Measurements from ENCODE around the gene FANCD2.
"Not testable (repeated sequence)": the region's sequence is repeated elsewhere in the genome, so short reads cannot be mapped to it uniquely, and the experiment has no call there.

The FANCD2 gene

DNA sequence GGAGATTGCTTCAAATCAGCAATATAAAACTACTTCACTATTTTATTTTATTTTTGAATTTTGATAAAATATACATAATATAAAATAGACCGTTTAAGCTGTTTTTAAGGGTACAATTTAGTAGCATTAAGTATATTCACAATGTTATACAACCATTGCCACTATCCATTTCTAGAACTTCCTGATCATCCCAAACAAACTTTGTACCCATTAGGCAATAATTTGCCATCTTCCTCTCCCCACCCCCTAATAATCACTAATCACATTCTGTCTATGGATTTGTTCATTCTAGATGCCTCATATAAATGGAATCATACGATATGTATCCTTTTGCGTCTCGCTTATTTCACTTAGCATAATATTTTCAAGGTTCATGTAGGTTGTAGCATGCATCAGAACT, 28.9 kb downstream of the FANCD2 start:
- no peak overlapping the region for H3K4me3 ChIP-seq (ENCODE audit: extremely low read depth, insufficient read depth, low read length, poor library complexity, severe bottlenecking)
- WGBS, 2 experiments (ENCODE audit: insufficient coverage in 2 of 2) = 100% methylated on average over 1 of the region's 4 CpGs; no CpG with 5 or more reads in 1 of the 2 experiments
- no peak overlapping the region for H3K27ac ChIP-seq (ENCODE audit: low read depth, low read length, severe bottlenecking)
- H3K4me1 ChIP-seq (ENCODE audit: control insufficient read depth, insufficient read depth, low read length, poor library complexity, severe bottlenecking) = no peaks in the 10 kb centered on the region
- H3K36me3 ChIP-seq (ENCODE audit: control insufficient read depth, insufficient read depth, low read length) = peaks cover 35% of the 10 kb centered on the region
- no peaks in the 10 kb centered on the region for H3K9me3 ChIP-seq (ENCODE audit: control insufficient read depth, low read length)

- H3K4me1 ChIP-seq (ENCODE audit: control insufficient read depth, insufficient read depth, low read length, poor library complexity, severe bottlenecking); H3K9me3 ChIP-seq (ENCODE audit: control insufficient read depth, low read length); H3K27ac ChIP-seq (ENCODE audit: low read depth, low read length, severe bottlenecking); H3K4me3 ChIP-seq (ENCODE audit: extremely low read depth, insufficient read depth, low read length, poor library complexity, severe bottlenecking): not testable (repeated sequence)
- peaks cover 56% of the 10 kb centered on the region for H3K36me3 ChIP-seq (ENCODE audit: control insufficient read depth, insufficient read depth, low read length)
- WGBS, 2 experiments (ENCODE audit: insufficient coverage in 2 of 2) = 100% methylated on average over 5 of the region's 33 CpGs; no CpG with 5 or more reads in 1 of the 2 experiments
Observed at GRCh38 chr3:10070077-10070476, 43.8 kb downstream of the FANCD2 start.

DNA sequence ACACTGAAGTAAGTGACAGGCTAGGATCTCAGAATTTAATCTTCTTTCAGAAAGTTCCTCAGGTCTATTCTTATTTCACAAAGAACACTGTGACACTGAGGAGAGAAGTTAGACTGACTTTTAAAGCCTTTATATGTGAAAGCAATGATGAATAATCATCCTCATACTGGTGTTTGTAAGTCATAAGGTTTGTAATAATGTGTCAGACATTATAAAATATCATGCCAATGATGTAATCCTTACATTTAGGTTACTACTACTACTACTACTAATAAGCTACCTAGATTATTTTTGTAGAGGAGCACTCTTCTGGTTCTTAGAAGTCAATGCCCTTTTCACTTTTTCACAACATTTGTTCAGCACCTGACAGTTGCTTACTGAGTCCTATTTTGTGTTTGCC, 48.4 kb downstream of the FANCD2 start:
- H3K4me3 ChIP-seq (ENCODE audit: extremely low read depth, insufficient read depth, low read length, poor library complexity, severe bottlenecking) = no peak overlapping the region
- no peaks in the 10 kb centered on the region for H3K9me3 ChIP-seq (ENCODE audit: control insufficient read depth, low read length)
- peaks cover 61% of the 10 kb centered on the region for H3K36me3 ChIP-seq (ENCODE audit: control insufficient read depth, insufficient read depth, low read length)
- H3K4me1 ChIP-seq (ENCODE audit: control insufficient read depth, insufficient read depth, low read length, poor library complexity, severe bottlenecking) = no peaks in the 10 kb centered on the region
- no peak overlapping the region for H3K27ac ChIP-seq (ENCODE audit: low read depth, low read length, severe bottlenecking)

- no peak overlapping the region for H3K4me3 ChIP-seq (ENCODE audit: extremely low read depth, insufficient read depth, low read length, poor library complexity, severe bottlenecking)
- H3K36me3 ChIP-seq (ENCODE audit: control insufficient read depth, insufficient read depth, low read length) = peaks cover 84% of the 10 kb centered on the region
- H3K4me1 ChIP-seq (ENCODE audit: control insufficient read depth, insufficient read depth, low read length, poor library complexity, severe bottlenecking) = no peaks in the 10 kb centered on the region
- H3K9me3 ChIP-seq (ENCODE audit: control insufficient read depth, low read length) = no peaks in the 10 kb centered on the region
- H3K27ac ChIP-seq (ENCODE audit: low read depth, low read length, severe bottlenecking) = no peak overlapping the region
- WGBS, 2 experiments (ENCODE audit: insufficient coverage in 2 of 2) = 92 to 95% methylated on average over 2 to 3 of the region's 4 CpGs
Observed at GRCh38 chr3:10081871-10082270, 55.6 kb downstream of the FANCD2 start.

GRCh38 chr3:10085738-10086137, 59.5 kb downstream of the FANCD2 start:
- no peaks in the 10 kb centered on the region for H3K4me1 ChIP-seq (ENCODE audit: control insufficient read depth, insufficient read depth, low read length, poor library complexity, severe bottlenecking)
- peaks cover 86% of the 10 kb centered on the region for H3K36me3 ChIP-seq (ENCODE audit: control insufficient read depth, insufficient read depth, low read length)
- WGBS, 2 experiments (ENCODE audit: insufficient coverage in 2 of 2) = 86 to 100% methylated on average over 1 of the region's 1 CpG
- no peak overlapping the region for H3K4me3 ChIP-seq (ENCODE audit: extremely low read depth, insufficient read depth, low read length, poor library complexity, severe bottlenecking)
- no peak overlapping the region for H3K27ac ChIP-seq (ENCODE audit: low read depth, low read length, severe bottlenecking)
- H3K9me3 ChIP-seq (ENCODE audit: control insufficient read depth, low read length) = no peaks in the 10 kb centered on the region

- H3K9me3 ChIP-seq (ENCODE audit: control insufficient read depth, low read length) = no peaks in the 10 kb centered on the region
- H3K27ac ChIP-seq (ENCODE audit: low read depth, low read length, severe bottlenecking) = no peak overlapping the region
- H3K4me1 ChIP-seq (ENCODE audit: control insufficient read depth, insufficient read depth, low read length, poor library complexity, severe bottlenecking) = no peaks in the 10 kb centered on the region
- no peak overlapping the region for H3K4me3 ChIP-seq (ENCODE audit: extremely low read depth, insufficient read depth, low read length, poor library complexity, severe bottlenecking)
- 97 to 100% methylated on average over 3 to 4 of the region's 4 CpGs for WGBS, 2 experiments (ENCODE audit: insufficient coverage in 2 of 2)
- H3K36me3 ChIP-seq (ENCODE audit: control insufficient read depth, insufficient read depth, low read length) = peaks cover 79% of the 10 kb centered on the region
Observed at GRCh38 chr3:10088256-10088655, 62.0 kb downstream of the FANCD2 start.

DNA sequence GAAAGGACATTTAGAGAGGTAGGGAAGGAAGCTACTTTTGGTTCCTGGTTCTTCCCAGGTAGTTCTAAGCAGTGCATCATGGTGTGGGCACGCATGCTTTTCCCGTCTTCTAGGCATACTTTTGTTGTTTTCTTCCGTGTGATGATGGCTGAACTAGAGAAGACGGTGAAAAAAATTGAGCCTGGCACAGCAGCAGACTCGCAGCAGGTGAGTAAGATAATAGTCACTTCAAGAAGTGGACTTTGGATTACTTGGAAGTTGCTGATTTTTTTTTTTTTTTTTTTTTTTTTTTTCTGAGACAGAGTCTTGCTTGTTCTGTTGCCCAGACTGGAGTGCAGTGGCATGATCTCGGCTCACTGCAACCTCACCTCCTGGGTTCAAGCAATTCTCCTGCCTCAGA, 63.9 kb downstream of the FANCD2 start:
- WGBS, 2 experiments (ENCODE audit: insufficient coverage in 2 of 2) = 93 to 98% methylated on average over 5 of the region's 6 CpGs
- Histone ChIP-seq H3K9me3 (ENCODE audit: control insufficient read depth, low read length) (no peaks in the 10 kb centered on the region), H3K36me3 (ENCODE audit: control insufficient read depth, insufficient read depth, low read length) (peaks cover 85% of the 10 kb centered on the region), H3K27ac (ENCODE audit: low read depth, low read length, severe bottlenecking) (no peak overlapping the region), H3K4me1 (ENCODE audit: control insufficient read depth, insufficient read depth, low read length, poor library complexity, severe bottlenecking) (no peaks in the 10 kb centered on the region), H3K4me3 (ENCODE audit: extremely low read depth, insufficient read depth, low read length, poor library complexity, severe bottlenecking) (no peak overlapping the region)

- H3K36me3 ChIP-seq (ENCODE audit: control insufficient read depth, insufficient read depth, low read length) = peaks cover 85% of the 10 kb centered on the region
- H3K4me3 ChIP-seq (ENCODE audit: extremely low read depth, insufficient read depth, low read length, poor library complexity, severe bottlenecking); H3K27ac ChIP-seq (ENCODE audit: low read depth, low read length, severe bottlenecking); H3K4me1 ChIP-seq (ENCODE audit: control insufficient read depth, insufficient read depth, low read length, poor library complexity, severe bottlenecking); H3K9me3 ChIP-seq (ENCODE audit: control insufficient read depth, low read length): not testable (repeated sequence)
- no CpG with 5 or more reads among the region's 1 CpG for WGBS, 2 experiments (ENCODE audit: insufficient coverage in 2 of 2)
Observed at GRCh38 chr3:10090774-10091173, 64.5 kb downstream of the FANCD2 start.

GRCh38 chr3:10091387-10091786, 65.2 kb downstream of the FANCD2 start:
- peaks cover 85% of the 10 kb centered on the region for H3K36me3 ChIP-seq (ENCODE audit: control insufficient read depth, insufficient read depth, low read length)
- H3K27ac ChIP-seq (ENCODE audit: low read depth, low read length, severe bottlenecking); H3K4me3 ChIP-seq (ENCODE audit: extremely low read depth, insufficient read depth, low read length, poor library complexity, severe bottlenecking); H3K4me1 ChIP-seq (ENCODE audit: control insufficient read depth, insufficient read depth, low read length, poor library complexity, severe bottlenecking); H3K9me3 ChIP-seq (ENCODE audit: control insufficient read depth, low read length): not testable (repeated sequence)
- WGBS, 2 experiments (ENCODE audit: insufficient coverage in 2 of 2) = no CpG with 5 or more reads among the region's 2 CpGs

DNA sequence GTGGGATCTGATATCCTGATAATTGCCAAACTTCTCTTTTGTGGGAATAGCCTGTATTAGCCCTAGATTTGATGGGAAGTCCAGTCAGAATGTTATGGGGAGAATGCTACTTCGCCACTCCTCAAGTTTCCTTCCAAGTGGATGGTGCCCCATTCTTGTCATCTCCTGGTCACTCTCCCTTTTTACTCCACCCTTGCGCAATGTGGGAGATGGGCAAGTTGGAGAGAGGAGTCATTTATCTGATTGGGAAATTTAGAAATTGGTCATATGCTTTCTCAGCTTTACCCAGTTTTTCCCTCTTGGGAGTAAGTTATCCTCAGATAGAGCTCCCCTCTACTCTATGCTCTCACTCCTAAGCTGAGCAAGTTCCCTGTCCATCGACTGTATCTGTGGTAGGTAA, 67.4 kb downstream of the FANCD2 start:
- H3K4me1 ChIP-seq (ENCODE audit: control insufficient read depth, insufficient read depth, low read length, poor library complexity, severe bottlenecking) = no peaks in the 10 kb centered on the region
- H3K27ac ChIP-seq (ENCODE audit: low read depth, low read length, severe bottlenecking) = no peak overlapping the region
- H3K36me3 ChIP-seq (ENCODE audit: control insufficient read depth, insufficient read depth, low read length) = peaks cover 74% of the 10 kb centered on the region
- no peaks in the 10 kb centered on the region for H3K9me3 ChIP-seq (ENCODE audit: control insufficient read depth, low read length)
- no peak overlapping the region for H3K4me3 ChIP-seq (ENCODE audit: extremely low read depth, insufficient read depth, low read length, poor library complexity, severe bottlenecking)
- no CpG with 5 or more reads among the region's 3 CpGs for WGBS, 2 experiments (ENCODE audit: insufficient coverage in 2 of 2)

DNA sequence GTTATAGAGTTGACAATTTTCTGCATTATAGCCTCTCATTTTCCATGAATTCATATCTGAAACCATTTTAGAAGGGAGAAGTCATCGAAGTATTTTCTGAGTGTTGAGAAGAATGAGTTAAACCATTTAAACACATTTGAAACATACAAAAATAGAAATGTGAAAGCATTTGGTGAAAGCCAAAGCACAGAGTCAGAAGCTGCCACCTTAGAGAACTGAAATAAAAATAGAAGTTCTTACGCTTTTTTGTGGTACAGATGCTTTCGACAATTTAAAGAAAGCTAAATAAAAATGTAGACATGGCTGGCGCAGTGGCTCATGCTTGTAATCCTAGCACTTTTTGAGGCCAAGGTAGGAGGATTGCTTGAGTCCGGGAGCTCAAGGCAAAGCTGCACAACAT, 72.8 kb downstream of the FANCD2 start:
- no peaks in the 10 kb centered on the region for H3K4me1 ChIP-seq (ENCODE audit: control insufficient read depth, insufficient read depth, low read length, poor library complexity, severe bottlenecking)
- WGBS, 2 experiments (ENCODE audit: insufficient coverage in 2 of 2) = 91 to 92% methylated on average over 3 of the region's 5 CpGs
- H3K4me3 ChIP-seq (ENCODE audit: extremely low read depth, insufficient read depth, low read length, poor library complexity, severe bottlenecking) = no peak overlapping the region
- H3K27ac ChIP-seq (ENCODE audit: low read depth, low read length, severe bottlenecking) = no peak overlapping the region
- H3K36me3 ChIP-seq (ENCODE audit: control insufficient read depth, insufficient read depth, low read length) = peaks cover 58% of the 10 kb centered on the region
- H3K9me3 ChIP-seq (ENCODE audit: control insufficient read depth, low read length) = no peaks in the 10 kb centered on the region

GRCh38 chr3:10106919-10107318, 80.7 kb downstream of the FANCD2 start:
- Histone ChIP-seq H3K27ac (ENCODE audit: low read depth, low read length, severe bottlenecking) (no peak overlapping the region), H3K9me3 (ENCODE audit: control insufficient read depth, low read length) (no peaks in the 10 kb centered on the region), H3K4me1 (ENCODE audit: control insufficient read depth, insufficient read depth, low read length, poor library complexity, severe bottlenecking) (no peaks in the 10 kb centered on the region), H3K36me3 (ENCODE audit: control insufficient read depth, insufficient read depth, low read length) (peaks cover 5% of the 10 kb centered on the region), H3K4me3 (ENCODE audit: extremely low read depth, insufficient read depth, low read length, poor library complexity, severe bottlenecking) (no peak overlapping the region)
- WGBS, 2 experiments (ENCODE audit: insufficient coverage in 2 of 2) = 88% methylated on average over 1 of the region's 2 CpGs; no CpG with 5 or more reads in 1 of the 2 experiments
